DOHH2 (cell line): ENCODE measurements around the gene FAM193A.

Source experiments
- H3F3A ChIP-seq: fragments of 200-600 bp; sonication (generic), shearing (Covaris generic); 2 replicates; pipeline ENCODE4 v1.6.0; 2016; ENCODE audit warnings: antibody characterized with exemption, mild to moderate bottlenecking; ENCODE audit not compliant: control insufficient read depth, insufficient read depth
- H3K27ac ChIP-seq: fragments of 200-600 bp; sonication (generic); 2 replicates; pipeline ENCODE4 v1.5.1; 2014; ENCODE audit warnings: low read depth, mild to moderate bottlenecking, low read length, moderate library complexity
- H3K27me3 ChIP-seq: fragments of 200-600 bp; sonication (generic); 2 replicates; pipeline ENCODE4 v1.6.1; 2014; ENCODE audit warnings: mild to moderate bottlenecking, low read length, mixed read lengths; ENCODE audit not compliant: control insufficient read depth
- H3K36me3 ChIP-seq: fragments of 200-600 bp; sonication (generic); 2 replicates; pipeline ENCODE4 v1.6.1; 2014; ENCODE audit warnings: mild to moderate bottlenecking, low read length, moderate library complexity, mixed read lengths; ENCODE audit not compliant: control insufficient read depth
- H3K4me1 ChIP-seq: fragments of 200-600 bp; sonication (generic); 2 replicates; pipeline ENCODE4 v1.6.1; 2014; ENCODE audit warnings: mild to moderate bottlenecking, low read length, mixed read lengths; ENCODE audit not compliant: control insufficient read depth
- H3K4me2 ChIP-seq: fragments of 200-600 bp; sonication (generic); 2 replicates; pipeline ENCODE4 v1.6.0; 2014; ENCODE audit warnings: mild to moderate bottlenecking, low read length, moderate library complexity
- H3K4me3 ChIP-seq: fragments of 200-600 bp; sonication (generic); 2 replicates; pipeline ENCODE4 v1.5.1; 2014; ENCODE audit warnings: mild to moderate bottlenecking, low read length, mixed read lengths
- H3K79me2 ChIP-seq: fragments of 200-600 bp; sonication (generic); 2 replicates; pipeline ENCODE4 v1.6.1; 2014; ENCODE audit warnings: mild to moderate bottlenecking, low read length, mixed read lengths; ENCODE audit not compliant: control insufficient read depth
- H3K9me2 ChIP-seq: fragments of 200-600 bp; sonication (generic); replicated peaks from 2 replicates; pipeline ENCODE4 v1.6.1; 2014; ENCODE audit warnings: mild to moderate bottlenecking, low read length, mixed read lengths; ENCODE audit not compliant: control insufficient read depth
- H3K9me3 ChIP-seq: fragments of 200-600 bp; sonication (generic); 2 replicates; pipeline ENCODE4 v1.6.1; 2014; ENCODE audit warnings: antibody characterized with exemption, low read length, mixed read lengths; ENCODE audit not compliant: control insufficient read depth, insufficient read depth
- H4K20me1 ChIP-seq: fragments of 200-600 bp; sonication (generic); 2 replicates; pipeline ENCODE4 v1.6.0; 2014; ENCODE audit warnings: low read depth, mild to moderate bottlenecking, antibody characterized with exemption, low read length, moderate library complexity; ENCODE audit not compliant: control insufficient read depth, insufficient read depth
- CTCF ChIP-seq: fragments of 200-600 bp; sonication (generic); IDR thresholded peaks from one replicate; pipeline ENCODE4 v1.5.1; 2014; ENCODE audit warnings: antibody characterized with exemption, mild to moderate bottlenecking, low read depth, low read length; ENCODE audit not compliant: poor library complexity, severe bottlenecking
- EZH2phosphoT487 ChIP-seq: fragments of 200-600 bp; sonication (generic); IDR thresholded peaks from 2 replicates; pipeline ENCODE4 v1.6.1; 2017; ENCODE audit warnings: borderline replicate concordance, mild to moderate bottlenecking, antibody characterized with exemption, low read length, moderate library complexity, mixed read lengths

Gene FAM193A

GRCh38 chr4:2713337-2713736 is 176.9 kb downstream of the FAM193A start:
- TF ChIP-seq CTCF (no peak), EZH2phosphoT487 (no peak)

GRCh38 chr4:2714061-2714770 is 177.8 kb downstream of the FAM193A start:
- no peaks in the 10 kb centered on the region for H3K9me3 ChIP-seq
- no peaks in the 10 kb centered on the region for H4K20me1 ChIP-seq
- 0 out of 2 replicates have a peak, but pooled peaks cover 2% of the 10 kb centered on the region for H3K79me2 ChIP-seq
- H3K4me3 ChIP-seq, result no peak overlapping the region
- H3K27me3 ChIP-seq, result no peaks in the 10 kb centered on the region
- peaks cover 28% of the 10 kb centered on the region for H3K4me1 ChIP-seq
- TF ChIP-seq EZH2phosphoT487 (no peak), CTCF (no peak)
- no peak overlapping the region for H3K27ac ChIP-seq
- no peak overlapping the region for H3K4me2 ChIP-seq
- no peaks in the 10 kb centered on the region for H3F3A ChIP-seq
- no peaks in the 10 kb centered on the region for H3K9me2 ChIP-seq
- peaks cover 30% of the 10 kb centered on the region for H3K36me3 ChIP-seq

More at GRCh38 chr4:2713337-2713736, 176.9 kb downstream of the FAM193A start:
- Histone ChIP-seq H3K9me2 (no peaks in the 10 kb centered on the region), H3K27ac (no peak overlapping the region), H3K4me1 (peaks cover 28% of the 10 kb centered on the region), H4K20me1 (no peaks in the 10 kb centered on the region), H3K9me3 (no peaks in the 10 kb centered on the region), H3K36me3 (peaks cover 24% of the 10 kb centered on the region), H3F3A (no peaks in the 10 kb centered on the region), H3K27me3 (no peaks in the 10 kb centered on the region), H3K4me3 (no peak overlapping the region), H3K79me2 (0 out of 2 replicates have a peak, but pooled peaks cover 2% of the 10 kb centered on the region), H3K4me2 (no peak overlapping the region)

- Histone ChIP-seq H3K27me3 (no peaks in the 10 kb centered on the region), H4K20me1 (no peaks in the 10 kb centered on the region), H3K9me3 (no peaks in the 10 kb centered on the region), H3K4me2 (no peak overlapping the region), H3F3A (no peaks in the 10 kb centered on the region), H3K4me3 (no peak overlapping the region), H3K36me3 (peaks cover 32% of the 10 kb centered on the region), H3K4me1 (peaks cover 21% of the 10 kb centered on the region), H3K79me2 (0 out of 2 replicates have a peak, but pooled peaks cover 2% of the 10 kb centered on the region), H3K9me2 (no peaks in the 10 kb centered on the region), H3K27ac (no peak overlapping the region)
- no peak for TF ChIP-seq CTCF
- TF ChIP-seq EZH2phosphoT487, result no peak
These were observed 178.5 kb downstream of the FAM193A start for GRCh38 chr4:2714918-2715317.
